Measurements from ENCODE around the gene SELENBP1.

The SELENBP1 gene

GRCh38 chr1:151343587-151343986 is 28.9 kb downstream of the SELENBP1 start:
- no peak for DNase-seq (ENCODE audit: low read depth in 2 of 2)

- no peak for DNase-seq (ENCODE audit: low read depth in 2 of 2)
These were observed 29.9 kb downstream of the SELENBP1 start for GRCh38 chr1:151342569-151342968.

DNA sequence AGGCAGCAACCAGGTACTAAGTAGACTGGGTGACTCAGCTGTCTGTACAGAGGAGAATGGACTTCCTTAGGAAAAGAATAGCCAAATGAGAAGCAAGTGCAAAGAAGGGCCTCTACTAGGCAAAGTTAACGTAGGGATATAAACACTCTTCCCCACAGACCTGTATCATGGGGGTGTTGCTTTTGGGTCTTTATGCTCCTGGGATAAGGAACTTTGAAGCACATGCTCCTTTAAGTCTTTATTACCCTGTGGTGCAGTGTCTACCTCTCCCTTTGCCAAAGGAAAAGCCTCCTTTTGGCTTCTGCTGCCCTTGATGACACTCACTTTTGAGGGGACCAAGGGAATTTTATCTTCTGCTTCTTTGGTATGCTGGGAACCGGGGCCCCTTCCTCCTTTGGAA is 30.5 kb downstream of the SELENBP1 start:
- no peak for DNase-seq (ENCODE audit: low read depth in 2 of 2)

DNA sequence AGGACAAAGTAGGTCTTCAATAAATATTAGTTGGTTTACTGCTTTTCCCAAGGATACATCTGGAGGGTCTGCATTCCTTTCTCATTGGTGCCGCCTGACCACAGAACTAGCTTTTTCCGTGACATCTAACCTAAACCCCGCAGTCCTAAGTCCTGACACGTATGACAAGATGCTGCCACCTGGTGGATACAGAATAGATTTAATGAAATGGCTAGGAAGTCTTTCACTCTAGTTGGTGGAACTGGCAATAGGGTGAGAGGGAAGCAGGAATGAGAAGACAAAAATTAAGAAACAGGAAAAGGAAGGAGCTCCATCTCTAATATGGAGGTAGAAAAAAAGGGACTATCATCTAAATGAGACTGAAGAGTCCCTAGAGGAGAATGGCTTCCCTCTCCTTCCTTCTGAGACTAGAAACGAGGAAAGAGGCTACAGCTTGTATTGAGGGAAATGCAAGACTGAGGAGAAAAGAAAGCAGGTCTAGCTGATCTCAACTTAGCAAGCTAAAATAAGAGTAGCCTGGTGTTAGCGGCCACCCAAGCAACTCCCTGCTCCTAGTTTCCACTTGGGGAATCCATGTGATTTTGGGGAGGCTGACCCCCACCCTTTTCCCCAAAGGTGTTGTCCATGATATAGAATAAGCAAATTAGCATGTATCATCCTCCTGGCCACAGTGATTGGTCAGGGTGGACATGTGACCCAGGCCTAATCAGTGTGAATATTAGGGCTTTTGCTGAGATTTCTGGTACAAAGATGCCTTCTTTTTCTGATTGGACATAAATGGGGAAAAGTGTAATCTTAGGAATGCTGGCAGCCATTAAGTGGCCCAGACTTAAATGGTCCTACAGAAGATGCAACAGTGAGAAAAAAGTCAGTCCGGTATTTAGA is 31.4 kb downstream of the SELENBP1 start:
- DNase-seq (ENCODE audit: low read depth in 2 of 2), result peak in 1 of 2 donors; percentile 31

DNA sequence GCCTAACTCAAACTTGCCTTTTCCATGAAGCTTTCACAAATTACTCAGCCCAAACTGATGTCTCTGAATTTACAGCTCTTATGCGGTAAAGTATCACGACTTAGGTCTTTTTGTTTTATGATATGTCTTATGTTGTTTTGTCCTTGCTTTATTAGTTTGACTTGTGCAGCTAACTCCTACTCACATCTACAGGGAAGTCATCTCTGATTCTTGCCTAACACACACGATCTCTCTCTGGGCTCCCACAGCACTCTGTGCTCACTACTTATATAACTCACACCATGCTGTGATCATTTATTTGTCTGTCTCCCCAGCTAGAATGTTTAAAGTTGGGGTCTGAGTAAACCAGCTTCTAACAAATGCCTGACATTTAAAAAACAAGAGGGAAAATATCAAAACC is 35.9 kb downstream of the SELENBP1 start:
- no peak for DNase-seq (ENCODE audit: low read depth in 2 of 2)

GRCh38 chr1:151334822-151335221 is 37.7 kb downstream of the SELENBP1 start:
- no peak for DNase-seq (ENCODE audit: low read depth in 2 of 2)

GRCh38 chr1:151327903-151328674 is 44.4 kb downstream of the SELENBP1 start:
- DNase-seq (ENCODE audit: low read depth in 2 of 2), result peak in 1 of 2 donors; percentile 5

GRCh38 chr1:151327223-151327902 is 45.1 kb downstream of the SELENBP1 start, which contains the start of gene PI4KB:
Gene PI4KB (minus strand): TSS chr1:151327416. CDS start chr1:151316481, 10,935 bp downstream.
- DNase-seq (ENCODE audit: low read depth in 2 of 2), result peak; percentile 68 to 79

- DNase-seq (ENCODE audit: low read depth in 2 of 2), result peak; percentile 42 to 54
These were observed 45.8 kb downstream of the SELENBP1 start for GRCh38 chr1:151326619-151327222.

DNA sequence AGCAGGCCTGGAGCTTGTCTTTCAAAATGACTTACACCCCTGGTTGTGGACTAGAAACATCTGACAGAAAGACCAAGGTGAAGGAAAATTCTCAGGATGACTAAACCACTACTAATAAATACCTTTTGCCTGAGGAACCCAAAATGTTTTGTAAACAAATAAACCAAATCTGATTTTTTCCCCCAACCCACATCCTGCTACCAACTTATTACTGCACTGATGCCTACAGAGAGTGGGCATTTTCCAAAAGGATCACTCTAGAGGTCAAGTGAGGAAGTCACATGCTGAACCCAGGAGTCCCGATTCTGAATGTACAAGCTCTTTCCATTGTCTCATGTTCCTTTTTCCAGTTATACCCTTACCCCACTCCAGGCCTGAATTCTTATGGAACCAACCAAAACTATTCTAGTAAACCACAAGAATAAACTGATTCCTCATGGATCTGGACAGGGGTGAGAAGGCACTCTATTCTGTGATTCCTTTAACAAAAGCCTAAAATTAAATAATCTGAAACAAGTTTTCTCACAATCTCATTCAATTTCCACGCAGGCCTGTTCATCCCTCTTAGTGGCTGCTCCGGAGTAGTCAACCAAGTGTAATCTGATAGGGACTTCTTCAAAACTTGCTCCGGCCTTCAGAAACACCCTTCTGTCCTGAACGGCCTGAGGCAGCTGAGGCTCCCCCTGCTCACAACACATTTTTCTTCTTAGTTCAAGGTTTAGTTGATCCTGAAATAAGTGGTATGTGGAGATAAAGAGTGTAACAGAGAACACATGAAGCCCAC is 46.7 kb downstream of the SELENBP1 start:
- no peak for DNase-seq (ENCODE audit: low read depth in 2 of 2)

DNA sequence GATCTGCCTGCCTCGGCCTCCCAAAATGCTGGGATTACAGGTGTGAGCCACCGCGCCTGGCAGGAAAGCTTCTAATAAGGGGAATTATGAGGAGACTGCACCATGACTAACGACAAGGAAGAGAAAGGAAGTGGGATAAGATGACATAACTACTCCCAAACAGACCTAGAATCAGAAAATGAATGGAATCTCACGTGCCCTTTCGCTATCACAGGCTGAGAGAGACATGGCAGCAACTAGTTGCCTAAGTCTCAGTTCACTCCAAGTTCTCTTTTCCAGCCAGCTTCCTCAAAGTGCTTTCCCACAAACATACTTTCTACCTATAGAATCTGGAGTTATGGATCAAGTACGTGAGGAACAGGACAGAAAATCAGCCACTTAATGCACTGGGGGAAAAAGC is 47.3 kb downstream of the SELENBP1 start:
- no peak for DNase-seq (ENCODE audit: low read depth in 2 of 2)

DNA sequence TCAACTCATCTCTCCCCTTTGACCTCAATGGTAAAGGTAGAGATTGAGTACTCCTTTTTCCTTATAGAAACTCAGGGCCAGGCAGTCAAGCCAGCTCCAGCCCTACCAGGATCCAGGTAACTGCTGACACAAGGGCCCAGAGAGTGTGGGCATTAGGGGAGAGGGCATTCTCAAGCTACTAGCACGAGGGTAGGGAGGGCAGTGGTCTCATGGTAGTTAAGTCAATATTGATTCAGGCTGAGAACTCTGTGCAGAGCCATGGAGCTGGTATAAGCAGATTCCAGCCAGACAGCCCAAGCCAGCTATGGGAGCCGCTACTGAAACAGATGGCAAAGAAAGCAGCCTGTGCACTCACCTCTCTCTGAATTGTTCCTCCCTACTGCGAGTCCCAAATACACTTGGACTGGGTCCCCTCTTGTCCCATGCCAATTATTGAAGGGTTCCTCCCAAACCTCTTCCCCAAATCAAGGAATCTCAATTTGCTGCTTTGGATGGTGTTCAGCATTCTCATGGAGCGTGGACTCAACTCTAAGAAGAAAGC is 48.0 kb downstream of the SELENBP1 start:
- no peak for DNase-seq (ENCODE audit: low read depth in 2 of 2)

DNA sequence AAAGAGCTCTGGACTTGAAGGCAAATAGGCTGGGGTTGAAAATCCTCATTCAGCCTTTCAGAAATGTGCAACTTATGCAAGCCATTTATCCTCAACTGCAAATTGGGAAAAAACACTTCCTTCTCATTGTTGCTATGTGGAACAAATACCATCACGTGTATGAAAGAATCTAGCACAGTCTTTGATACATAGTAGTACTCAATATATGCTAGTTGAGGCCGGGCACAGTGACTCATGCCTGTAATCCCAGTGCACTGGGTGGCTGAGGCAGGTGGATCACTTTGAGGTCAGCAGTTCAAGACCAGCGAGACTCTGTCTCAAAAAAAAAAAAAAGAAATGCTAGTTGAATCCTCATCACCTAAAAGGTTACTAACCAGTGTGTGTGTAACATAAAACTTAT is 53.5 kb downstream of the SELENBP1 start:
- DNase-seq (ENCODE audit: low read depth in 2 of 2), result no peak

GRCh38 chr1:151315565-151316235 is 56.8 kb downstream of the SELENBP1 start:
- no peak for DNase-seq (ENCODE audit: low read depth in 2 of 2)

Measured in stimulated activated CD4-positive, alpha-beta T cell treated with anti-CD3 and anti-CD28 coated beads, Interleukin-1b, Interleukin-23, amount 100 ng/mL, for 4 hours (primary cell).